Ovary (tissue), 3 donors: ENCODE measurements around the gene KCNJ4.

Experiments used
- EP300 ChIP-seq: sonication (generic); formaldehyde crosslinking; IDR thresholded peaks from one replicate; pipeline ENCODE4 v1.6.1; 2017; ENCODE audit warnings: antibody characterized with exemption
- POLR2A ChIP-seq: fragments of 450-650 bp; IDR thresholded peaks from one replicate; pipeline ENCODE4 v1.6.1; 2017; ENCODE audit warnings: antibody characterized with exemption, mild to moderate bottlenecking, moderate library complexity
- TF ChIP-seq, protein P1 (sequence below), 3 donors: fragments of 450-650 bp in 2 of 3; fragments of 200-600 bp in 1 of 3; IDR thresholded peaks; one replicate each; pipeline versions ENCODE4 v1.5.1 to v1.8.0; 2016 to 2022; ENCODE audit warnings: antibody characterized with exemption in 3 of 3, mild to moderate bottlenecking in 1 of 3
- donor health status: DM: no; HTN: no; CAD: no.

DNA sequence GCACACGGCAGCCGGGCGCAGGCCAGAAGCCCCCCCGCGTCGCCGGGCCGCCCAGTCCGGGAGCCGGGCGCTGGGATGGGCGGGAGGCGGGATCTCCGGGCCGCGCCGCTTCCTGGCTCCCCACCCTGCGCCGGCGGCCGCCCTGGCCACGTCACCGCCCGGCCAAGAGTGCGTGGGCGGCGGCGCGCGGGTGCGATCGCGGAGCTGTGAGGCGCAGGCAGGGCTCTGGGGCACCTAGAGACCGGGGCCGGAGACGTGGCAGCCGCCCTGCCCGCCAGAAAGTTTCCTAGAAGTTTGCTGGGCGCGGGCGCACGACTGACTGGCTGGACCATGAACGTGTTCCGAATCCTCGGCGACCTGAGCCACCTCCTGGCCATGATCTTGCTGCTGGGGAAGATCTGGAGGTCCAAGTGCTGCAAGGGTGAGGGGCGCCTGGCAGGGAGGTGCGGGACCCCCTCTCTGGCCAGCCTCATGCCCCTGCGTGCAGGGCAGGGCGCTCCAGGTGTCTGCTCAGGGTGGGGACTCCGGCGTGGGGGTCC lies 13.0 kb upstream of the KCNJ4 start, which contains the start of gene KDELR3:
- TF ChIP-seq POLR2A = no peak
- TF ChIP-seq EP300 = no peak
- TF ChIP-seq, protein P1, sequence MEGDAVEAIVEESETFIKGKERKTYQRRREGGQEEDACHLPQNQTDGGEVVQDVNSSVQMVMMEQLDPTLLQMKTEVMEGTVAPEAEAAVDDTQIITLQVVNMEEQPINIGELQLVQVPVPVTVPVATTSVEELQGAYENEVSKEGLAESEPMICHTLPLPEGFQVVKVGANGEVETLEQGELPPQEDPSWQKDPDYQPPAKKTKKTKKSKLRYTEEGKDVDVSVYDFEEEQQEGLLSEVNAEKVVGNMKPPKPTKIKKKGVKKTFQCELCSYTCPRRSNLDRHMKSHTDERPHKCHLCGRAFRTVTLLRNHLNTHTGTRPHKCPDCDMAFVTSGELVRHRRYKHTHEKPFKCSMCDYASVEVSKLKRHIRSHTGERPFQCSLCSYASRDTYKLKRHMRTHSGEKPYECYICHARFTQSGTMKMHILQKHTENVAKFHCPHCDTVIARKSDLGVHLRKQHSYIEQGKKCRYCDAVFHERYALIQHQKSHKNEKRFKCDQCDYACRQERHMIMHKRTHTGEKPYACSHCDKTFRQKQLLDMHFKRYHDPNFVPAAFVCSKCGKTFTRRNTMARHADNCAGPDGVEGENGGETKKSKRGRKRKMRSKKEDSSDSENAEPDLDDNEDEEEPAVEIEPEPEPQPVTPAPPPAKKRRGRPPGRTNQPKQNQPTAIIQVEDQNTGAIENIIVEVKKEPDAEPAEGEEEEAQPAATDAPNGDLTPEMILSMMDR (IDR thresholded peaks at IDR 0.05) = no peak
